GM06990 (cell line): ENCODE data around the gene ZNF513.

ENCODE experiments used
- DNase-seq: peaks from one replicate; pipeline ENCODE4 v3.0.0-alpha.2; 2011; ENCODE audit not compliant: insufficient read length; ENCODE audit errors: extremely low read depth
- H3K27me3 ChIP-seq: replicated peaks from 2 replicates; pipeline ENCODE4 v1.6.0; 2011; ENCODE audit warnings: low read length; ENCODE audit not compliant: control insufficient read depth, insufficient read depth
- H3K36me3 ChIP-seq: 2 replicates; pipeline ENCODE4 v1.5.1; 2011; ENCODE audit warnings: low read length; ENCODE audit not compliant: control insufficient read depth, insufficient read depth
- H3K4me3 ChIP-seq: replicated peaks from 2 replicates; pipeline ENCODE4 v1.5.1; 2011; ENCODE audit warnings: low read depth, mild to moderate bottlenecking, control low read depth, low read length
- TF ChIP-seq, protein P1 (sequence below): IDR thresholded peaks from 2 replicates; pipeline ENCODE4 v1.5.1; 2011; ENCODE audit warnings: low read length, control low read depth, mild to moderate bottlenecking, inconsistent platforms; ENCODE audit not compliant: insufficient read depth, poor library complexity, severe bottlenecking

ZNF513 gene

DNA sequence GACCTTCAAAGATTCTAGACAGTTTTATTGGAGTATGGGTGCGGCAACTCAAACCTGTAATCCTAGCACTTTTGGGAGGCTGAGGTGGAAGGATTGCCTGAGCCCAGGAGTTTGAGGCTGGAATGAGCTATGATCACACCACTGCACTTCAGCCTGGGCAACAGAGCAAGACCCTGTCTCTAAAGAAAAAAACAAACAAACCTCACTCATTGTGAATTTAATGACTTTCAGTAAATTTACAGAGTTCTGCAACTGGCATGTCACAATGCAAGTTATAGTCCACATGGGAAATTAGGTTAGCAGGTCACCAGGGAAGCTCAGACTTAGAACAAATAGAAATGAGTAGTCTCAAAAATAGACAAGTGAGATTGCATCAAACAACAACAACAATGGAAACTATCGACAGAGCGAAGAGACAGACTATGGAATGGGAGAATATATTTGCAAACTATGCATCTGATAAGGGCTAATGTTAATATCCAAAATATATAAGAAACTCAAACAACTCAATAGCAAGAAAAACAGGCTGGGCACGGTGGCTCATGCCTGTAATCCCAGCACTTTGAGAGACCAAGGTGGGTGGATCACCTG, 41.2 kb upstream of the ZNF513 start:
- TF ChIP-seq, protein P1, sequence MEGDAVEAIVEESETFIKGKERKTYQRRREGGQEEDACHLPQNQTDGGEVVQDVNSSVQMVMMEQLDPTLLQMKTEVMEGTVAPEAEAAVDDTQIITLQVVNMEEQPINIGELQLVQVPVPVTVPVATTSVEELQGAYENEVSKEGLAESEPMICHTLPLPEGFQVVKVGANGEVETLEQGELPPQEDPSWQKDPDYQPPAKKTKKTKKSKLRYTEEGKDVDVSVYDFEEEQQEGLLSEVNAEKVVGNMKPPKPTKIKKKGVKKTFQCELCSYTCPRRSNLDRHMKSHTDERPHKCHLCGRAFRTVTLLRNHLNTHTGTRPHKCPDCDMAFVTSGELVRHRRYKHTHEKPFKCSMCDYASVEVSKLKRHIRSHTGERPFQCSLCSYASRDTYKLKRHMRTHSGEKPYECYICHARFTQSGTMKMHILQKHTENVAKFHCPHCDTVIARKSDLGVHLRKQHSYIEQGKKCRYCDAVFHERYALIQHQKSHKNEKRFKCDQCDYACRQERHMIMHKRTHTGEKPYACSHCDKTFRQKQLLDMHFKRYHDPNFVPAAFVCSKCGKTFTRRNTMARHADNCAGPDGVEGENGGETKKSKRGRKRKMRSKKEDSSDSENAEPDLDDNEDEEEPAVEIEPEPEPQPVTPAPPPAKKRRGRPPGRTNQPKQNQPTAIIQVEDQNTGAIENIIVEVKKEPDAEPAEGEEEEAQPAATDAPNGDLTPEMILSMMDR = no peak
- no peaks in the 10 kb centered on the region for H3K36me3 ChIP-seq
- H3K27me3 ChIP-seq = no peaks in the 10 kb centered on the region
- no peak for DNase-seq
- no peak overlapping the region for H3K4me3 ChIP-seq

DNA sequence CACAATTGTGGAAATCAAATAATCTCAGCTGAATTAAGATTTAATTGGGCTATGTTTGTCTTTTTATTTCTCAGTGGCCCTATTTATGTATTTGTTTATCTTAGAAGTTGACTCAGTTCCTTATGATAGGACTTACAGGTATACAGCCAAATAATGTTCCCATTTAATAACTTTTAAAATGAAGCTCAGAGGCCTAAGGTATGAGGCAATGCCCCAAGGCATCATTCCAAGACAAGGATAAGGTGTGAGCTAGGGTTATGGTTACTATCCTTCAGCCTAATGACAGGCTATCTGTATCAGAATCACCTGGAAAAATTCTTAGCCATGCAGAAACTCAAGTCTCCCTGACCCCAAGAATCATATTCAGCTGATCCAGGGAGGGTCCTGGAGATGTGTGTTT, 40.5 kb upstream of the ZNF513 start:
- Histone ChIP-seq H3K36me3 (no peaks in the 10 kb centered on the region), H3K27me3 (no peaks in the 10 kb centered on the region), H3K4me3 (no peak overlapping the region)
- TF ChIP-seq, protein P1 = no peak
- DNase-seq = no peak

DNA sequence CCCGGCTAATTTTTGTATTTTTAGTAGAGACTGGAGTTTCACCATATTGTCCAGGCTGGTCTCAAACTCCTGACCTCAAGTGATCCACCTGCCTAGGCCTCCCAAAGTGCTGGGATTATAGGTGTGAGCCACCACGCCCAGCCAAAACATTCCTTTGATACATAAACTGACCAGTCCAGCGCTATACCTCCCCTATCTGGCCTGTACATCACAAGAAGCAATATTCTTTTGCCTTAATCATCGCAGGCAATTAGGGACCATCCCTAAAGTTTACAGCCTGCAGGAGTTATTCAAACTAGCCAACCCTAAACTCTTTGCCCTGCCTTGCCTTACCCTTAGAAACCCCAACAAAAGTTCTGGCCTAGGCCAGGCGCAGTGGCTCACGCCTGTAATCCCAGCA, 35.6 kb upstream of the ZNF513 start:
- TF ChIP-seq, protein P1 = no peak
- H3K27me3 ChIP-seq = no peaks in the 10 kb centered on the region
- no peak for DNase-seq
- H3K36me3 ChIP-seq = no peaks in the 10 kb centered on the region
- no peak overlapping the region for H3K4me3 ChIP-seq

DNA sequence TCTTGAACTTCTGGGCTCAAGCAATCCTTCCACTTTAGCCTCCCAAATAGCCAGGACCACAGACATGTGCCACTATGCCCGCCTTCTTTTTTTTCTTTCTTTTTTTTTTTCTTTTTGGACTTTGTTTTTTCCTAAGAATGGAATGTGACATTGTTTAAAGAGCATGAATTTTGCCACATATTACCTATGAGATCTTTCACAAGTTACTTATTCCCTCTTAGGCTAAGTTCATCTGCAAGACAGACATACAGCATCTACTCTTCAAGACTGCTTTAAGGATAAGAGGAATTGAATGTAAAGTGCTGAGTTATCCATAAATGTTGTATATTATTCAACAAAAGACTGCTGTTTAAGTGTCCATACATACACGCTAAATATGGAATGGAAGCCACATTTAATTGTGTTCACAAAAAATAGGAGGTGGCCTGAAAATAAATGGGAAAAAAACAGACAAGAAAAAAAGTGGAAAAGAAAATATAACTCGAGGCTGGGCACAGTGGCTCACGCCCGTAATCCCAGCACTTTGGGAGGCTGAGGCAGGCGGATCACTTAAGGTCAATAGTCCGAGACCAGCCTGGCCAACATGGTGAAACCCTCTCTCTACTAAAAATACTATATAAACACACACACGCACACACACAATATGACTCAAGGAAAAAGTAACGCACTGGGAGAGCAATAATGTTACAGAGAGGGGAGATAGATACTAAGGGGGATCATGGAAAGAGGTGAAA, 32.1 kb upstream of the ZNF513 start:
- Histone ChIP-seq H3K27me3 (no peaks in the 10 kb centered on the region), H3K4me3 (no peak overlapping the region), H3K36me3 (no peaks in the 10 kb centered on the region)
- no peak for DNase-seq
- TF ChIP-seq, protein P1 = no peak

DNA sequence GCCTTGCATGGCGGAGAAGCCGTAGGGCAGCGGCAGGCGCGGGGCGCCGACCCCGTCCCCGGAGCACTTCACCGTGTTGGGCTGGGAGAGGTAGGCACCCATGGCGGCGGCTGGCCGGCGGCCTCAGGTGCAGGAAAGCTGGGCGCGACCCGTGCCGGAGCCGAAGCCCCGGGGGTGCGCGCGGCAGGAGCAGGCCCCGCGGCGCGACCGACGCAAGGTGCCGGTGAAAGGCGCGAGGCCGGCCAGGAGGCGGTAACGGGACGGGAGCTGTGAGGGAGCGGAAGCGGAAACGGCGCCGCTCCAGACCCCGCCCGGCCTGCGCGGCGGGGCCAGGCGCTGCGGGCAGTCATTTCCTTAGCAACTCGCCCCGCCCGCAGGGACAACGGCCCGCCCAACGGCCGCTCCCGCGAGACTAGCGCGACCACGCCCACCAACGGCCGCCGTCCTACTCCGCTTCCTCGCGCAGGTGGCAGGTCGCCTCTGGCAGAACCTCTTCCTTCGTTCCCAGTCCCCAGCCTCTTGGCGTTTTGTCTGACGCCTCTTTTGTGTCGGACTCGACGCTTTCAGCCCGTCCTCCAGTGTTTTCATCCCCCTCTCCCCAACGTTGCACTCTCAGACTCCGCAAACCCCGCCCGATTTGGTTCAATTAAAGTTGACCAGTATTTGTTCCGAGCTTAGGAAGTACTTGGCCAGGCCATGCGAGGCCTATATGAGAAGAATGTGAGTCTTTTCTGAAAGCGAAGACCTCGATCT, 29.0 kb upstream of the ZNF513 start, which contains the start of gene PPM1G:
TSS of gene PPM1G (minus strand) at position 271 of the 753 bp plus-strand sequence. CDS start at position 102, 169 bp downstream.
- TF ChIP-seq, protein P1 = no peak
- Histone ChIP-seq H3K4me3 (peak within 1 kb of the TSS; percentile 97), H3K36me3 (no peaks in the 10 kb centered on the region; the same call in 1 of the 2 replicates), H3K27me3 (no peaks in the 10 kb centered on the region)
- peak; percentile 99 for DNase-seq
